IMR-90 (cell line): ENCODE measurements around the gene RGL1. TPM values are rescaled to one million over a fixed set of nuclear protein-coding genes. Genes with fewer than 3 reads are reported as not detected.

Experiments used
- ATAC-seq: fragments of 200-7000 bp; cut with Tn5 transposase; 2 replicates; pipeline ENCODE4 v1.9.1; 2020; ENCODE audit warnings: low read depth, mild to moderate bottlenecking, moderate library complexity
- BruUV-seq: library from RNA; stranded (reverse); fragments of 400-500 nt; replicated peaks from 2 replicates; lab custom pipeline; 2021; lab: Mats Ljungman, UMichigan
- CTCF ChIA-PET: fragments of 300-600 bp; formaldehyde crosslinking; extraction: SDS; loops from one replicate; lab custom pipeline; 2021; ENCODE audit warnings: antibody characterized with exemption; lab: Yijun Ruan, JAX
- POLR2A ChIA-PET: fragments of 300-600 bp; sonication (Branson Sonifier 250); formaldehyde crosslinking; loops from one replicate; lab custom pipeline; 2022; ENCODE audit warnings: antibody characterized with exemption; ENCODE audit not compliant: unreplicated experiment; lab: Charles Lee
- DNase-seq: peaks from one replicate; pipeline ENCODE4 v3.0.0; 2013
- H2AFZ ChIP-seq: replicated peaks from 2 replicates; pipeline ENCODE3; 2013; ENCODE audit warnings: low read length, mild to moderate bottlenecking; ENCODE audit not compliant: poor library complexity
- H2AK5ac ChIP-seq: 2 replicates; pipeline ENCODE4 v1.6.1; 2013; ENCODE audit warnings: low read depth, low read length, inconsistent platforms
- H2AK9ac ChIP-seq: replicated peaks from 2 replicates; pipeline ENCODE3; 2013; ENCODE audit warnings: mild to moderate bottlenecking, low read depth, low read length, moderate library complexity; ENCODE audit not compliant: poor library complexity
- H2BK120ac ChIP-seq: 2 replicates; pipeline ENCODE4 v1.6.1; 2013; ENCODE audit warnings: low read depth, low read length, inconsistent platforms
- H2BK15ac ChIP-seq: 3 replicates; pipeline ENCODE4 v1.6.1; 2013; ENCODE audit warnings: low read depth, low read length, inconsistent platforms
- H2BK20ac ChIP-seq: 2 replicates; pipeline ENCODE4 v1.6.1; 2013; ENCODE audit warnings: low read depth, mild to moderate bottlenecking, inconsistent platforms, low read length, moderate library complexity
- H2BK5ac ChIP-seq: 2 replicates; pipeline ENCODE4 v1.6.1; 2013; ENCODE audit warnings: mild to moderate bottlenecking, low read depth, low read length, inconsistent platforms; ENCODE audit not compliant: poor library complexity, severe bottlenecking
- H3K14ac ChIP-seq: replicated peaks from 2 replicates; pipeline ENCODE4 v1.6.1; 2013; ENCODE audit warnings: low read depth, low read length, inconsistent platforms
- H3K18ac ChIP-seq: 2 replicates; pipeline ENCODE4 v1.6.1; 2013; ENCODE audit warnings: low read depth, low read length, control low read depth
- H3K23ac ChIP-seq: 2 replicates; pipeline ENCODE4 v1.6.1; 2013; ENCODE audit warnings: low read depth, low read length, inconsistent platforms
- H3K27ac ChIP-seq: 2 replicates; pipeline ENCODE4 v1.5.1; 2013; ENCODE audit warnings: mild to moderate bottlenecking, control low read depth, low read length; ENCODE audit not compliant: insufficient read depth
- H3K27me3 ChIP-seq: 2 replicates; pipeline ENCODE4 v1.6.1; 2013; ENCODE audit warnings: low read length; ENCODE audit not compliant: control insufficient read depth, insufficient read depth
- H3K36me3 ChIP-seq: 2 replicates; pipeline ENCODE4 v1.6.1; 2013; ENCODE audit warnings: low read length, mixed read lengths; ENCODE audit not compliant: control insufficient read depth, insufficient read depth
- H3K4ac ChIP-seq: 2 replicates; pipeline ENCODE4 v1.6.1; 2013; ENCODE audit warnings: low read depth, low read length, inconsistent platforms
- H3K4me1 ChIP-seq: 2 replicates; pipeline ENCODE4 v1.6.1; 2013; ENCODE audit warnings: low read length, mixed read lengths; ENCODE audit not compliant: control insufficient read depth, insufficient read depth
- H3K4me2 ChIP-seq: 2 replicates; pipeline ENCODE4 v1.6.1; 2013; ENCODE audit warnings: low read depth, mild to moderate bottlenecking, control low read depth, low read length, moderate library complexity
- H3K4me3 ChIP-seq: 2 replicates; pipeline ENCODE4 v1.5.1; 2013; ENCODE audit warnings: low read depth, mild to moderate bottlenecking, control low read depth, low read length, moderate library complexity; ENCODE audit not compliant: insufficient read depth
- H3K56ac ChIP-seq: 2 replicates; pipeline ENCODE4 v1.6.1; 2013; ENCODE audit warnings: low read length, inconsistent platforms; ENCODE audit not compliant: insufficient read depth; ENCODE audit errors: extremely low read depth
- H3K79me1 ChIP-seq, 2 experiments: 2 replicates each; pipeline ENCODE4 v1.6.1; 2013; ENCODE audit warnings: low read length in 2 of 2, inconsistent platforms in 1 of 2, low read depth in 1 of 2
- H3K9ac ChIP-seq: 2 replicates; pipeline ENCODE4 v1.6.1; 2013; ENCODE audit warnings: low read depth, low read length, control low read depth
- H3K9me1 ChIP-seq: 2 replicates; pipeline ENCODE4 v1.6.1; 2013; ENCODE audit warnings: low read length, inconsistent platforms; ENCODE audit not compliant: insufficient read depth
- H3K9me3 ChIP-seq: 2 replicates; pipeline ENCODE4 v1.6.1; 2013; ENCODE audit warnings: low read length; ENCODE audit not compliant: control insufficient read depth, insufficient read depth
- H4K20me1 ChIP-seq: 2 replicates; pipeline ENCODE4 v1.6.1; 2013; ENCODE audit warnings: low read length, inconsistent platforms; ENCODE audit not compliant: insufficient read depth
- H4K5ac ChIP-seq: 2 replicates; pipeline ENCODE4 v1.6.1; 2013; ENCODE audit warnings: mild to moderate bottlenecking, low read depth, low read length, control low read depth
- H4K8ac ChIP-seq, 2 experiments: 2 replicates each; pipeline ENCODE4 v1.6.1; 2013; ENCODE audit warnings: low read depth in 2 of 2, low read length in 2 of 2, control low read depth in 1 of 2, inconsistent platforms in 1 of 2
- H4K91ac ChIP-seq: 2 replicates; pipeline ENCODE4 v1.6.1; 2013; ENCODE audit warnings: low read depth, low read length, inconsistent platforms; ENCODE audit not compliant: insufficient read depth
- BHLHE40 ChIP-seq: fragments of 150-350 bp; IDR thresholded peaks from 2 replicates; pipeline ENCODE4 v1.6.1; 2016; ENCODE audit warnings: mild to moderate bottlenecking, low read depth, low read length
- MXI1 ChIP-seq: IDR thresholded peaks from 2 replicates; pipeline ENCODE4 v1.6.1; 2012; ENCODE audit warnings: low read depth, mild to moderate bottlenecking, low read length, moderate library complexity, borderline replicate concordance
- SMC3 ChIP-seq: fragments of 150-350 bp; IDR thresholded peaks from 2 replicates; pipeline ENCODE4 v1.6.1; 2016; ENCODE audit warnings: low read depth, mild to moderate bottlenecking, antibody characterized with exemption, low read length, moderate library complexity
- WGBS, 2 experiments: methylation state at CpG; one replicate each; pipeline versions ENCODE4 v1.1.5 to v1.1.7; 2013; ENCODE audit warnings: missing lambda C conversion rate in 2 of 2; ENCODE audit not compliant: insufficient read length in 1 of 2; ENCODE audit errors: extremely low coverage in 2 of 2; 5-methylcytosine and 5-hydroxymethylcytosine counted together
- dilution Hi-C: fragments of 300-500 bp; cut with HindIII; formaldehyde crosslinking; loops from one replicate; pipeline ENCODE4 v1.14.3; 2018; ENCODE audit warnings: low sequenced_read_pairs; ENCODE audit not compliant: unreplicated experiment
- in situ Hi-C: fragments of 300-500 bp; cut with MboI; formaldehyde crosslinking; loops from 3 replicates; pipeline ENCODE4 v1.14.3; 2019; ENCODE audit warnings: low sequenced_read_pairs, inconsistent platforms, mixed read lengths
- intact Hi-C: fragments of 100-400 bp; cut with micrococcal nuclease; formaldehyde crosslinking; loops from 2 replicates; pipeline ENCODE4 v1.10.0; 2022
- polyA plus RNA-seq, 3 experiments: library from polyadenylated mRNA; depleted of rRNA; stranded (reverse); fragments of >200 nt; gene quantifications; 2 replicates each; pipeline ENCODE4 v1.2.3, GENCODE V29; 2012; ENCODE audit warnings: low replicate concordance in 1 of 3
- total RNA-seq: library from RNA; depleted of rRNA; stranded (reverse); fragments of >200 nt; gene quantifications from 2 replicates; pipeline ENCODE4 v1.2.3, GENCODE V29; 2012
- TF ChIP-seq, protein P1 (sequence below): fragments of 150-350 bp; IDR thresholded peaks from 2 replicates; pipeline ENCODE4 v1.6.1; 2016; ENCODE audit warnings: low read depth, mild to moderate bottlenecking, low read length, moderate library complexity, borderline replicate concordance
- TF ChIP-seq, protein P2 (sequence below): conservative IDR thresholded peaks from 2 replicates; pipeline ENCODE4 v1.5.1; 2012; ENCODE audit warnings: mild to moderate bottlenecking, low read depth, low read length, improper control_type of control experiment

Gene RGL1
- total and polyA plus RNA-seq, 2 of the 4 experiments (the other 2 are of a cell fraction) = 4.7 to 7.5 TPM

GRCh38 chr1:183898001-183898396, 93.1 kb downstream of the RGL1 start:
- Histone ChIP-seq H3K4me1 (no peaks in the 10 kb centered on the region), H3K23ac (no peak overlapping the region), H2AK9ac (no peak overlapping the region), H3K36me3 (peaks cover 14% of the 10 kb centered on the region), H3K9me1 (no peaks in the 10 kb centered on the region), H3K9me3 (no peaks in the 10 kb centered on the region), H3K56ac (no peak overlapping the region), H2BK20ac (no peak overlapping the region), H3K4me3 (no peak overlapping the region), H3K4me2 (no peak overlapping the region), H2BK5ac (no peak overlapping the region), H3K27me3 (no peaks in the 10 kb centered on the region), H3K18ac (no peak overlapping the region), H2BK120ac (no peak overlapping the region), H3K79me1 (no peaks in the 10 kb centered on the region), H4K20me1 (no peaks in the 10 kb centered on the region), H3K4ac (no peak overlapping the region), H3K27ac (no peak overlapping the region), H2AFZ (no peak overlapping the region), H2BK15ac (no peak overlapping the region), H3K14ac (no peak overlapping the region), H2AK5ac (no peak overlapping the region), H3K9ac (no peak overlapping the region), H4K8ac (no peak overlapping the region), H4K91ac (no peak overlapping the region), H4K5ac (no peak overlapping the region)
- ATAC-seq (no peak), DNase-seq (no peak)
- no TSS peak for BruUV-seq
- POLR2A ChIA-PET = no interaction called here
- in situ Hi-C loops = no loop called here
- intact Hi-C loops = no loop called here
- TF ChIP-seq MXI1 (no peak), SMC3 (no peak), BHLHE40 (no peak)
- TF ChIP-seq, protein P1, sequence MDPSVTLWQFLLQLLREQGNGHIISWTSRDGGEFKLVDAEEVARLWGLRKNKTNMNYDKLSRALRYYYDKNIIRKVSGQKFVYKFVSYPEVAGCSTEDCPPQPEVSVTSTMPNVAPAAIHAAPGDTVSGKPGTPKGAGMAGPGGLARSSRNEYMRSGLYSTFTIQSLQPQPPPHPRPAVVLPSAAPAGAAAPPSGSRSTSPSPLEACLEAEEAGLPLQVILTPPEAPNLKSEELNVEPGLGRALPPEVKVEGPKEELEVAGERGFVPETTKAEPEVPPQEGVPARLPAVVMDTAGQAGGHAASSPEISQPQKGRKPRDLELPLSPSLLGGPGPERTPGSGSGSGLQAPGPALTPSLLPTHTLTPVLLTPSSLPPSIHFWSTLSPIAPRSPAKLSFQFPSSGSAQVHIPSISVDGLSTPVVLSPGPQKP = no peak
- TF ChIP-seq, protein P2, sequence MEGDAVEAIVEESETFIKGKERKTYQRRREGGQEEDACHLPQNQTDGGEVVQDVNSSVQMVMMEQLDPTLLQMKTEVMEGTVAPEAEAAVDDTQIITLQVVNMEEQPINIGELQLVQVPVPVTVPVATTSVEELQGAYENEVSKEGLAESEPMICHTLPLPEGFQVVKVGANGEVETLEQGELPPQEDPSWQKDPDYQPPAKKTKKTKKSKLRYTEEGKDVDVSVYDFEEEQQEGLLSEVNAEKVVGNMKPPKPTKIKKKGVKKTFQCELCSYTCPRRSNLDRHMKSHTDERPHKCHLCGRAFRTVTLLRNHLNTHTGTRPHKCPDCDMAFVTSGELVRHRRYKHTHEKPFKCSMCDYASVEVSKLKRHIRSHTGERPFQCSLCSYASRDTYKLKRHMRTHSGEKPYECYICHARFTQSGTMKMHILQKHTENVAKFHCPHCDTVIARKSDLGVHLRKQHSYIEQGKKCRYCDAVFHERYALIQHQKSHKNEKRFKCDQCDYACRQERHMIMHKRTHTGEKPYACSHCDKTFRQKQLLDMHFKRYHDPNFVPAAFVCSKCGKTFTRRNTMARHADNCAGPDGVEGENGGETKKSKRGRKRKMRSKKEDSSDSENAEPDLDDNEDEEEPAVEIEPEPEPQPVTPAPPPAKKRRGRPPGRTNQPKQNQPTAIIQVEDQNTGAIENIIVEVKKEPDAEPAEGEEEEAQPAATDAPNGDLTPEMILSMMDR = no peak
- dilution Hi-C loops = no loop called here
- WGBS, 2 experiments = no CpG with 5 or more reads among the region's 2 CpGs
- CTCF ChIA-PET = interaction anchor here (2.2 kb wide), 1 partner anchor 18 kb away, joined by 7 read pairs; no protein-coding TSS in a partner anchor
